GM18868 (cell line): ENCODE measurements around the gene LRRC27.

ENCODE experiments used
- ATAC-seq: cut with Tn5 transposase; IDR thresholded peaks from one replicate; pipeline ENCODE4 v1.9.1; 2021; ENCODE audit warnings: mild to moderate bottlenecking, moderate library complexity; ENCODE audit not compliant: unreplicated experiment

Gene LRRC27

DNA sequence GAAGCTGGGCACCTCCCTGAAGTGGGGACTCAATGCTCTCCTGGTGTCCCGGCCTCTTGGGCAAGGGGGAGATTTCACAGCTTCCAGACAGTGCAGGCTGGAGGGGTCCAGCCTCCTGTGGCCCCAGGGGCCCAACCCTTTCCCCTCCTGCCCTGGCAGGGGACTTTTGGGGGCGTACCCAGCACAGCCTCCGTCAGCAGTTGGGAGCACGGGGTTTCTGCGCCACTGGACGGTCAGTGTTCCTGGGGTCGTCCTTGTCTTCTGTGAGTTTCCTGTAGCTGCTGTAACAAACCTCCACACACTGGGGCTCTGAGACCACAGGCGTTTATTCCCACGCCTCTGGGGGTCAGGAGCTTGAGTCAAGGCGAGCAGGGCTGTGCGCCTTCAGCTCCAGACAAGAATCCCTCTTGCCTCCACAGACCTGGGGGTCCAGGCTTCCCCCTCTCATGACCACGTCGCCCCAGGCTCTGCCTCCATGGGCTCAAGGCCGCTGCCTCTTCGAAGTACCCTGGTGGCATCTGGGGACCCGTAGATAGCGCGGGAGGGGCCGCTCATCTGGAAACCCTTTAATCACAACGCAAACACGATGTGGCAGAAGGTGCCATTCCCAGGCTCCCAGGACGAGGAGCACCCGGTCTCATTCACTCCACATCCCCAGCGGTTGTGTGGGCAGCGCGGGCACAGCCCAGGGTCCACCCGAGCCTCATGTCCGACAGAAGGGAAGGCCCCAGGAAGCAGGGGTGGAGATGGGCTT lies 79.0 kb downstream of the LRRC27 start:
- no peak for ATAC-seq

DNA sequence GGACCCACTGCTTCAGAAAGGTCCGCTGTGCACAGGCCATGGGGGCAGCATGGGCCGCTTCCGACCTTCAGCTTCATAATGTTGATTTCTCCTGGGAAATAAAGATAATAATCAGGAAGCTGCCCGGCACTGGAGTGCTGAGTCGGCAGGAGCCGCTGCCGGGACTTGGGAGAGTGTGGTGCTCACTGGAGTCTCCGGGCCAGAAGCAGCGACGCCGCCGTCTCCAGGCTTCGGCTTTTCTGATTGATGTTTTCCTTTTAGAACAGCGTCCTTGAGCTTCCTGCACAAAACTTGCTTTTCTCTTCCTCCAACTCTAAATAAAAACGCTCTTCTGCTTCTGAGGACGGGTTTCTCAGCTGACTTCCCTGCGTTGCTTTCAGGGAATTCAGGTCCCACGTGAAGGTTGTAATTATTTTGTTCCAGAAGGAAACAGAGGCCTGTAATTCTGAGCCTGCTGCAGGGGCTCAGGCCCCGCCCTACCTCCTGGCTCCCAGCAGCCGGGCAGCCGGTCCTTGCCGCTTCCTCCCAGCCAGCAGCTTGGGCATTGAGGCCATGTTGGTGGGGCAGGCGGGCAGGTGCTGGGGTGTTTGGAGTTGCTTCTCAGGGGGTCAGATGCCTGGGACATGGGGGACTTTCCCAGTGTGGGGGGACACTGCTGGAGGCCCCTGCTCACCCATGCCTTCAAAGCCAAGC lies 79.7 kb downstream of the LRRC27 start:
- ATAC-seq: no peak

GRCh38 chr10:132412316-132413192 lies 80.6 kb downstream of the LRRC27 start:
- no peak for ATAC-seq

DNA sequence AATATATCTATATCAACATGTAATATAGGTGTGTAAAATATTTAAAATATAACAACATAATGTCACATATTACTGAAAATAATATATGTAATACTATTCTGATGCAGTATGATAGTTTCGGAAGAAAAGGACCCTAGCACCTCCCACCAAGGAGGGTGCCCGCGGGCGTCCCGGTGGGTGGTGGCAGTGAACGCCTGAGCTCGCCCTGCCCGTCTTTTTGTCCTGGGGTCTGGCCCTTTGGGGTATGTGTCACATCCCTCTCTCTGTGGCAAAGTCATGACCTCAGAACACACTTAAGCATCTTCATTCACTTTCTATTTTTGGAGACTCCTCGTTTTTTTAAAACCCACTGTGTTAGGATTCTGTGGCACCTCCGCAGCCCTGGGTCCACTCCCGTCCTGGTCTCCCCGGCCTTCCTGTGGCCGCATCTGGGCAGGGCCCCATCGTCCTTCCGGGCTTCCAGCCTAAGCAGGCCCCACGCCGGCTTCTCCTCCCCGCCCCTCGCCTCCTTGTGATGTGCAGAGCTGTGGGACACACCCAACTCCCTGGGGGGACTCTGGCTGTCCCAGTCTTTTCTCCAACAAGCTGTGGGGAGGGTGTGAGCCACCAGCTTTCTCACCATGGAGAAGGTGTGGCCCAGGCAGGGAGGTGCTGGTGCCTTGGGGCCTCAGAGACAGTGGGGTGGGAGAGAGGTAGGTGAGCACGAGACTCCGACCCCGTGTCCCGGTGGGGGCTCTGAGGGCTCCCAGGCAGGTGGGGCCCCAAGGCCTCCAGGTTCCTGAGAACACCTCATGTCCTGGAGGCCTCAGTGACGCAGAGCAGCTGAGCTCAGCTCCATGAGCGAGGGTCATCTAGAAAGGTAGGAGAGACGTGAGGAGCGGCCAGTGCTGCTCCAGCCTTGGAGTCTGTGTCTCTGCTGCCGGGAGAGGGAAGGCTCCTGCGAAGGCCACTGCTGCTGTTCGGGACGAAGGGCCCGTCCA lies 81.5 kb downstream of the LRRC27 start:
- no peak for ATAC-seq

DNA sequence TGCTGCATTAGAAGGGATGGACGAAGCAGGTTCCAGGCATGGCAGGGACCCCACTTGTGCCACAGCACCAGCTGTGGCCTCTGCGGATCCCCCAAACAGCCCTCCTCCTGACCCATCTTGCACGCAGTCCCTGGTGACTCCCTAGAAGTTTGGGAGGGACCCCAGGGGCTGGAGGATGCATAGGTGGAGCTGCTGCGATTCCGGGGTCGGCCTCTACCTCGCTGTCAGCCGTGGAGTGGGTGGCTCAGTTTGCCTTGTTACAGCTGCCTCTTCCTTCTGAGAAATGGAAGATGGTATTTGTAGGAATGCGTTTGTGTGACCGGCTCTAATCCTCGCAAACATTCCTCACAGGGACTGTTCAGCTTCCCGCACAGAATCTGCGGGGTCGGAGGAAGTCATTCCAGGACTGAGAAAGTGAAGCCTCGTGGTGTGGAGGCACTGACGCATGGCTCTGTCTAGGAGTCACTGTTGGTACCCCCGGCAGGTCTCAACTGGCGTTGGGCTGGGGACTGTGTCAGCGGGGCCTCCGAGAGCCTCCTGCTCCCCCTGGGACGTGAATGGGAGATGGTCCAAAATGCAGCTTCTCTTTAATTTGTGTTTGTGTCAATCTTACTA lies 82.5 kb downstream of the LRRC27 start:
- ATAC-seq: no peak

- ATAC-seq: no peak
These were observed 83.3 kb downstream of the LRRC27 start for GRCh38 chr10:132415255-132415654.

- ATAC-seq: no peak
These were observed 84.0 kb downstream of the LRRC27 start for GRCh38 chr10:132415956-132416355.

GRCh38 chr10:132416566-132417256 lies 84.7 kb downstream of the LRRC27 start:
- ATAC-seq: no peak

DNA sequence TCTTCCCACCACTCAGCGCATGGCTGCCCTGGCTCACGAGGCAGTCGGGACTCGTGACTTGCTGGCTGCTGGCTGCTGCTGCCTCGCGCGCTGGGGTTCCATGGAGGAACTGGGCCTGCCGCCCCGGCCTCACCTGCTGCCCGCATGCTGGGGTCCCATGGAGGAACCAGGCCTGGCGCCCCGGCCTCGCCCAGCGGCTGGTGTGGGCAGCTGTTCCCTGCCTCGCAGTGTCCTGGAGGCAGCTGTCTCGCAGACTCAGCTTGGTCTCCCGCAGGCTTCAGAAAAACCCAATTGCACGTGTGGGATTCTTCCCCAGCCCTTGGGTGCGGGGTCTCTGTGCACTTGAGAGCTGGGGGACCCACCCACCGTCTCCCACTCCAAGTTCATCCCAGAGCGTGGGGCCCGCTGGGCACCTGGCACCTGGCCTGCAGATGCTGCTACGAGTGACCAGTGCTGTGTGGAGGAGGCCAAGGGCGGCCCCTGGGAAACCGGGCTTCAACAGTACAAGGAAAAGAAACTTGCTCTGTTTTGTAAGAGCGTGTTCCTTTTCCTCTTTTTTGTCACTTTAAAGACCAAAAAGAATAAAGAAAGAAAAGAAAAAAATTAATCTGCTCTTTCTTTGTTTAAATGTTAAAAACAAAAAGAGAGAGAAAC lies 85.4 kb downstream of the LRRC27 start:
- no peak for ATAC-seq

DNA sequence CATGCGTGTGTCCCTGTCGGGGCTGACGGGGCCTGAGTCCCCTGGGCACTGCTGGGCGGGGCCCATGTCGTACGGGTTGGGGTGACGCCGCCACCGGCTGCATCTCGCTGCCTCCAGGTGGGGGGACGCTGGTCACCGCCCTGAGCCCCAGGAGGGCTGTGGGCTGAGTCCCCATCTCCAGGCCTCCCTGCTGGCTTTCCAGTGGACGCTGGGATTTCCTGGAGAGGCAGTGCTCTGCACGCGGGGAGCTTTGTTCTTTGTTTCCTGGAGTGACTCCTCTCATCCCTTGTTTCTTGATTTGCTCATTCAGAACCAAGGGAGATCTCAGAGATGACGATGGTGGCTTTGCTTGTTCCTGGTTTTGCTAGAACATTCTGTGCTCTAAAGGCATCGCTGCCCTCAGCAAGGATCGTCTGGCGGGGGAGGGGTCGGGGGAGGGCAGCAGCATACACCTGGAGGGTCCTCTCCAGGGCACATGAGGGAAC lies 86.0 kb downstream of the LRRC27 start:
- ATAC-seq: no peak

GRCh38 chr10:132418527-132419416 lies 86.8 kb downstream of the LRRC27 start:
- no peak for ATAC-seq

DNA sequence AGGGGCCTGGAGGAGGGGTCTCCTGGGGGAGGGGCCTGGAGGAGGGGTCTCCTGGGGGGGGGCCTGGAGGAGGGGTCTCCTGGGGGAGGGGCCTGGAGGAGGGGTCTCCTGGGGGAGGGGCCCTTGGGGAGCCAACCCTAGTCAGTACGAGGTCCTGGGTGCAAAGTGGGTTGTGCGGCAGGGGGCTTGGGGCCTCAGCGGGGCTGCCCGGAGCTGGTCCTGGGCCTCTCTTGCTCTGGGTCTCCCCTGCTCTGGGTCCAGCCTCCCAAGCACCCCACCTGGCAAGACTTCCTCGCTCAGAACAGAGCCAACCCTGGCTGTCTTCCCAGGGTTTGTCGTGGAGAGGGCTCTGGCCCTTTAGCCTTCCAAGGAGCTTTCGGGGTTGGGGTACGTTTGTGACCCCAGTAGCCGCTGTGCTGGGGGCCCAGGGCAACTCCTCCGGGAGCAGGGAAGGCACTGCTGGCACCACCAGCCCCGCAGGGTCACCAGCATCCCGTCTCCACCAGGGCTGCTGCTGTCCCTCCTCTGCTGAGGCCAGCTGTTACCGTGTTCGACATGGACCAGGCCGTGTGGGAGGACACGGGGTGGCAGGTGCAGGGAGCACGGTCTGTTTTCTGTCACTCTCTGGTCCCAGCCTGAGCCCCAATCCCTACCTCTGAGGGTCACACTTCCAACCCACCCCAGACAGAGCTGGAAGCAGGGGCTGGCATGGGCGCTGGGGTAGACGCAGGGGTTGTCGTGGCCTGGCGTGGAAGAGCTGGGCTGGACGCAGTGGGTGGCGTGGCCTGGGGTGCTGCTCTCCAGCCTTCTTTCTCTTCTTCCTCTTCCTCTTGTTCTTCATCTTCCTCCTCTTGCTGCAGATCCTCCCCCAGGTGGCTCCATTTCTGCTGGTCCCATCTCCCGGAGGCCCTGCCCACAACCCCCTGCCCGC lies 87.8 kb downstream of the LRRC27 start:
- no peak for ATAC-seq

- no peak for ATAC-seq
These were observed 88.5 kb downstream of the LRRC27 start for GRCh38 chr10:132420469-132420980.

DNA sequence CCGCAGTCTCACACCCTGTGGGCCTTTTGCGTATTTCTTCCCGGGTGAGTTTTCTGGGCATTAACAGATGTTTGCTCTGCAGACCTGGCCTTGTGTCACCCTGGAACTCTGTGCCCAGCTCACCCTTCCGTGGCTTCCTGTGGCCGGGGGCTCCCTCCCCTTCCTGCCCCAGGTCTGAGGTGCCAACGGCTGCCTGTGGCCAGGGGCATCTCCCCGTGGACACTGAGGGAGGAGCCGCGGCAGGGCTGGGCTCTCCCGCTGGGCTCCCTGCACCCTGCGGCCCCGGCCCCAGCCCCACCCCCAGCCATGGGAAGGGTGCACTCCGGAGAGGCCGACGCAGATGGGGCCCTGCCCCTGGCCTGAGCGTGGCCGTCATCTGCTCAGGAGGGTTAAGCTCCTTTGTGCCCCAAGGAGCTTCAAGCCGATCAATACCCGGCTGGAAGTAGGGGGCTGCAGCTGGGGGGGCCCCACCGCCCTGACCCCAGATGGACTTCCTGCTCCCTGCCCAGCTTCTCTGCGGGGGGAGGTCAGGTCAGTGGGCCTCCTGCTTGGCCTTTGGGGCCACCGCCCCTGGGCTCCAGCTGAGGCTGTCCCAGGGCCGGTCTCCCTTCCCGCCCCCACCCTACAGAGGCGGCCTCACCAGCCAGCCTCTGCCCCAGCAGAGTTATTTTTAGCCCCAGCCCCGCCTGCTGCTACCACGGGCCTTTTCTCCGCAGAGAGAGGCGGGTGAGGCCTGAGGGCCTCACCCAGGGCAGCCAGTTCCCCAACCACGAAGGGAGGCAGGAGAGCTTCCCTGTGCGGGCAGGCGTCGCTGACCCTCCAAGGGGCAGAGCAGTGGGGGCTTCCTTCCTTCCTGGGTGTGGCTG lies 89.2 kb downstream of the LRRC27 start:
- peak; percentile 53 for ATAC-seq
